K562 (cell line): Measurements from ENCODE around the gene TMEM222. TPM values are rescaled to one million over a fixed set of nuclear protein-coding genes. Genes with fewer than 3 reads are reported as not detected.

Experiments
- E2F3 ChIP-seq: fragments of 250-450 bp; sonication (Bioruptor Pico); IDR thresholded peaks from 2 replicates; pipeline ENCODE4 v1.4.0; 2020; ENCODE audit warnings: mild to moderate bottlenecking
- ELF2 ChIP-seq: fragments of 250-450 bp; sonication (Bioruptor Pico); IDR thresholded peaks from 2 replicates; pipeline ENCODE4 v1.5.0; 2021; ENCODE audit warnings: mild to moderate bottlenecking
- FOXA3 ChIP-seq, 2 experiments: fragments of 450-650 bp in 1 of 2; sonication (generic) in 1 of 2; formaldehyde crosslinking; IDR thresholded peaks in 1 of 2; conservative IDR thresholded peaks in 1 of 2; 2 replicates each; pipeline versions ENCODE4 v1.4.0 to v1.8.0; 2020 to 2022; ENCODE audit warnings: mild to moderate bottlenecking in 2 of 2, missing genetic modification reagents in 1 of 2
- HLTF ChIP-seq: fragments of 450-650 bp; IDR thresholded peaks from 2 replicates; pipeline ENCODE4 v1.6.1; 2016
- SMAD4 ChIP-seq: fragments of 250-450 bp; sonication (Bioruptor Pico); conservative IDR thresholded peaks from 2 replicates; pipeline ENCODE4 v1.8.0; 2021; ENCODE audit warnings: inconsistent platforms, mild to moderate bottlenecking, moderate library complexity
- ZNF311 ChIP-seq: fragments of 250-450 bp; sonication (Bioruptor Pico); IDR thresholded peaks from 2 replicates; pipeline ENCODE4 v1.4.0; 2020; ENCODE audit warnings: mild to moderate bottlenecking, moderate library complexity
- ZSCAN32 ChIP-seq: fragments of 450-650 bp; formaldehyde crosslinking; IDR thresholded peaks from 2 replicates; pipeline ENCODE4 v1.4.0; 2020; ENCODE audit warnings: mild to moderate bottlenecking, moderate library complexity
- polyA plus RNA-seq, 8 experiments: library from polyadenylated mRNA; depleted of rRNA in 4 of 8; stranded (reverse) in 5 of 8; unstranded in 3 of 8; fragments of >200 nt; fragmentation: Nextera tagmentation in 2 of 8; fragmentation: Illumina TruSeq in 1 of 8; extraction: Ambion mirVana in 2 of 8; extraction: Trizol in 1 of 8; gene quantifications; 2 replicates each; pipeline versions ENCODE4 v1.2.1 to v1.2.3, GENCODE V29; 2011 to 2014; ENCODE audit warnings: inconsistent platforms in 1 of 8, missing spikeins in 1 of 8
- total RNA-seq, 7 experiments: library from RNA; depleted of rRNA in 6 of 7; stranded (reverse); fragments of >200 nt in 6 of 7; fragmentation: Illumina TruSeq in 2 of 7; extraction: Trizol in 2 of 7; gene quantifications; 2 replicates each; pipeline versions ENCODE4 v1.2.1 to v1.2.3, GENCODE V29; 2011 to 2021; ENCODE audit warnings: low replicate concordance in 1 of 7
- TF ChIP-seq, protein P1 (sequence below): sonication (generic); formaldehyde crosslinking; IDR thresholded peaks from 2 replicates; pipeline ENCODE4 v1.9.0; 2022; ENCODE audit warnings: mild to moderate bottlenecking, missing genetic modification reagents
- TF ChIP-seq, protein P2 (sequence below): fragments of 450-650 bp; formaldehyde crosslinking; IDR thresholded peaks from 2 replicates; pipeline ENCODE4 v1.4.0; 2022; ENCODE audit warnings: missing genetic modification characterization
- TF ChIP-seq, protein P3 (sequence below): fragments of 450-650 bp; IDR thresholded peaks from one replicate; pipeline ENCODE4 v1.6.1; 2018; ENCODE audit warnings: mild to moderate bottlenecking, moderate library complexity; ENCODE audit not compliant: partially characterized antibody
- TF ChIP-seq, protein P4 (sequence below): fragments of 450-650 bp; formaldehyde crosslinking; conservative IDR thresholded peaks from 2 replicates; pipeline ENCODE4 v1.4.0; 2022; ENCODE audit warnings: mild to moderate bottlenecking, missing genetic modification characterization

TMEM222 gene
- total and polyA plus RNA-seq, 9 of the 15 experiments (the other 6 are each of a cell fraction or from before 2014, with no cell fraction given): 6.9 to 48.0 (median 32.8) TPM

DNA sequence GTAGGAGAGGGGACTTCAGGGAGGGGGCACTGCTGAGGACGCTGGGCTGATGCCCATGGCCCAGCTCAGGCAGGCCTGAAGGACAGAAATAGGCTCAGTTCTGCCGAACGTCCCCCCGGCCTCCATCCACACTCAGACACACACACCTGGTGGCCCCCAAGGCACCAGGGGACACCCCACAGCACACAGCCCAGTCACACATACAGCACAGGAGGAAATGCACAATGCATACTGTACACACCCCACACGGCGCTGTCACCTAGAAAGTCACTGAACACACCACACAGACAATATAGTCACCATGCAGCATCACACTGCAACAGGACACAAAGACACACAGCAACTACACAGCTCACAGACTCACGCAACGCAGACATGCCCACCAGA, 20.4 kb downstream of the TMEM222 start (continued):
- TF ChIP-seq FOXA3 (CRISPR knock-in tag; conservative IDR thresholded peaks at IDR 0.05 in 1 of 2, IDR thresholded peaks at IDR 0.05 in 1 of 2): peak in 1 of 2 experiments; percentile 75; a peak in 1 of 4 replicates
- TF ChIP-seq ELF2 (CRISPR knock-in tag): no peak
- TF ChIP-seq HLTF: peak; percentile 61; the same call in 1 of the 2 replicates
- TF ChIP-seq, protein P1, sequence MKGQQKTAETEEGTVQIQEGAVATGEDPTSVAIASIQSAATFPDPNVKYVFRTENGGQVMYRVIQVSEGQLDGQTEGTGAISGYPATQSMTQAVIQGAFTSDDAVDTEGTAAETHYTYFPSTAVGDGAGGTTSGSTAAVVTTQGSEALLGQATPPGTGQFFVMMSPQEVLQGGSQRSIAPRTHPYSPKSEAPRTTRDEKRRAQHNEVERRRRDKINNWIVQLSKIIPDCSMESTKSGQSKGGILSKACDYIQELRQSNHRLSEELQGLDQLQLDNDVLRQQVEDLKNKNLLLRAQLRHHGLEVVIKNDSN: peak; percentile 47; the same call in 1 of the 2 replicates
- no peak for TF ChIP-seq SMAD4 (CRISPR knock-in tag)
- TF ChIP-seq, protein P2, sequence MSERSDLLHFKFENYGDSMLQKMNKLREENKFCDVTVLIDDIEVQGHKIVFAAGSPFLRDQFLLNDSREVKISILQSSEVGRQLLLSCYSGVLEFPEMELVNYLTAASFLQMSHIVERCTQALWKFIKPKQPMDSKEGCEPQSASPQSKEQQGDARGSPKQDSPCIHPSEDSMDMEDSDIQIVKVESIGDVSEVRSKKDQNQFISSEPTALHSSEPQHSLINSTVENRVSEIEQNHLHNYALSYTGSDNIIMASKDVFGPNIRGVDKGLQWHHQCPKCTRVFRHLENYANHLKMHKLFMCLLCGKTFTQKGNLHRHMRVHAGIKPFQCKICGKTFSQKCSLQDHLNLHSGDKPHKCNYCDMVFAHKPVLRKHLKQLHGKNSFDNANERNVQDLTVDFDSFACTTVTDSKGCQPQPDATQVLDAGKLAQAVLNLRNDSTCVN (CRISPR knock-in tag): 0 out of 2 replicates have a peak, but pooled peaks have one; percentile 47
- no peak for TF ChIP-seq ZSCAN32 (CRISPR knock-in tag)
- 0 out of 2 replicates have a peak, but pooled peaks have one; percentile 41 for TF ChIP-seq E2F3
- TF ChIP-seq, protein P3, sequence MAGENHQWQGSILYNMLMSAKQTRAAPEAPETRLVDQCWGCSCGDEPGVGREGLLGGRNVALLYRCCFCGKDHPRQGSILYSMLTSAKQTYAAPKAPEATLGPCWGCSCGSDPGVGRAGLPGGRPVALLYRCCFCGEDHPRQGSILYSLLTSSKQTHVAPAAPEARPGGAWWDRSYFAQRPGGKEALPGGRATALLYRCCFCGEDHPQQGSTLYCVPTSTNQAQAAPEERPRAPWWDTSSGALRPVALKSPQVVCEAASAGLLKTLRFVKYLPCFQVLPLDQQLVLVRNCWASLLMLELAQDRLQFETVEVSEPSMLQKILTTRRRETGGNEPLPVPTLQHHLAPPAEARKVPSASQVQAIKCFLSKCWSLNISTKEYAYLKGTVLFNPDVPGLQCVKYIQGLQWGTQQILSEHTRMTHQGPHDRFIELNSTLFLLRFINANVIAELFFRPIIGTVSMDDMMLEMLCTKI: no peak
- no peak for TF ChIP-seq ZNF311 (CRISPR knock-in tag)
- TF ChIP-seq, protein P4, sequence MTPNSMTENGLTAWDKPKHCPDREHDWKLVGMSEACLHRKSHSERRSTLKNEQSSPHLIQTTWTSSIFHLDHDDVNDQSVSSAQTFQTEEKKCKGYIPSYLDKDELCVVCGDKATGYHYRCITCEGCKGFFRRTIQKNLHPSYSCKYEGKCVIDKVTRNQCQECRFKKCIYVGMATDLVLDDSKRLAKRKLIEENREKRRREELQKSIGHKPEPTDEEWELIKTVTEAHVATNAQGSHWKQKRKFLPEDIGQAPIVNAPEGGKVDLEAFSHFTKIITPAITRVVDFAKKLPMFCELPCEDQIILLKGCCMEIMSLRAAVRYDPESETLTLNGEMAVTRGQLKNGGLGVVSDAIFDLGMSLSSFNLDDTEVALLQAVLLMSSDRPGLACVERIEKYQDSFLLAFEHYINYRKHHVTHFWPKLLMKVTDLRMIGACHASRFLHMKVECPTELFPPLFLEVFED: peak; percentile 82
